ENCODE data around the gene BARX2. TPM values are rescaled to one million over a fixed set of nuclear protein-coding genes. Genes with fewer than 3 reads are reported as not detected.
"Not testable (repeated sequence)": the region's sequence is repeated elsewhere in the genome, so short reads cannot be mapped to it uniquely, and the experiment has no call there.

The BARX2 gene
- 0.22 TPM for polyA plus RNA-seq (2013, experiment 1 of 2)
- polyA plus RNA-seq (2013, experiment 2 of 2), result not detected

DNA sequence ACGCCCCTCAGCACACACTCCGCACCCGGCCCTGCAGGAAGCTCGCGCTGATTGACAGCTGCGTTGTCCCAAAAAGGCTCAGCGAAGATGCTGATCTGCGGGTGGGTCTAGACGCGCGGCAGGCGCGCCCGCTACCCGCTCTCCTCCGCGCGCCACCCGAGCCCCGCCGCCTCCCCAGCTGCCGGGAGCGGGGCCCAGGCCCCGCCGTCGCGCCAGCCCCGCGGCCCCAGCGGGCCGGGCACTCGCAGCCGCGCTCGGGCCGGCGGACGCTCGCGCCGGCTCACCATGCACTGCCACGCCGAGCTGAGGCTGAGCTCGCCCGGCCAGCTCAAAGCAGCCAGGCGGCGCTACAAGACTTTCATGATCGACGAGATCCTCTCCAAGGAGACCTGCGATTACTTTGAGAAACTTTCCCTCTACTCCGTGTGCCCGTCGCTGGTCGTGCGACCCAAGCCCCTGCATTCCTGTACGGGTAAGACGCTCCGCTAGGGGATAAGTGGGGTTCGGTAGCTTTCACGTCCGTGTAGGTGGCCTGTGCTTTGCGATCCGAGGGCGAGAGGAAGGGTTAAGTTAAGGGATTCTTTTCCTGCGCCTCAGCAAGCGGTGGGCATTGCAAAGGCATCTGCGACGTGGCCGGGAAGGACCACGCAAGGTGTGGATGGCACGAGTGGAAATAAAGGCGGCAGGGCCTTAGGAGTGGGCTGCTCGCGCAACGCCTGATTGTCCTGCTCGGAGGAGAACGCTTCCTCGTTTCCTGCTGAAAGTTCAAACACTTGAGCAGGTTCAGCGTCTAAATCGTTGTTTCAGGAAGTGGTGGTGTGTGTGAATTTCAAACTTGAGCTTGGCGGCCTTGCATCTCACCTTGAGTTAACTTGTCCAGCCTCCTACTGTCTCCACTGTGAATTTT, at the start of gene BARX2:
Gene BARX2, plus strand, starts transcription at position 98 of the 907 bp plus-strand sequence. Its CDS starts 188 bp downstream, at position 286.
- Histone ChIP-seq H3K4me3 (ENCODE audit: extremely low read depth, insufficient read depth, low read length, poor library complexity, severe bottlenecking) (peak within 1 kb of the TSS; percentile 36), H3K4me1 (ENCODE audit: control insufficient read depth, insufficient read depth, low read length, poor library complexity, severe bottlenecking) (peaks cover 3% of the 10 kb centered on the region), H3K9me3 (ENCODE audit: control insufficient read depth, low read length) (no peaks in the 10 kb centered on the region), H3K36me3 (ENCODE audit: control insufficient read depth, insufficient read depth, low read length) (no peaks in the 10 kb centered on the region), H3K27ac (ENCODE audit: low read depth, low read length, severe bottlenecking) (no peak within 1 kb of the TSS)
- WGBS, 2 experiments (ENCODE audit: insufficient coverage in 2 of 2), result 0 to 4% methylated on average over 63 to 77 of the region's 81 CpGs

GRCh38 chr11:129326921-129327320, 48.7 kb upstream of the BARX2 start:
- WGBS, 2 experiments (ENCODE audit: insufficient coverage in 2 of 2), result no CpG with 5 or more reads among the region's 2 CpGs
- Histone ChIP-seq H3K4me3 (ENCODE audit: extremely low read depth, insufficient read depth, low read length, poor library complexity, severe bottlenecking) (no peak overlapping the region), H3K36me3 (ENCODE audit: control insufficient read depth, insufficient read depth, low read length) (no peaks in the 10 kb centered on the region), H3K27ac (ENCODE audit: low read depth, low read length, severe bottlenecking) (no peak overlapping the region), H3K4me1 (ENCODE audit: control insufficient read depth, insufficient read depth, low read length, poor library complexity, severe bottlenecking) (peaks cover 3% of the 10 kb centered on the region), H3K9me3 (ENCODE audit: control insufficient read depth, low read length) (peaks cover 4% of the 10 kb centered on the region)

DNA sequence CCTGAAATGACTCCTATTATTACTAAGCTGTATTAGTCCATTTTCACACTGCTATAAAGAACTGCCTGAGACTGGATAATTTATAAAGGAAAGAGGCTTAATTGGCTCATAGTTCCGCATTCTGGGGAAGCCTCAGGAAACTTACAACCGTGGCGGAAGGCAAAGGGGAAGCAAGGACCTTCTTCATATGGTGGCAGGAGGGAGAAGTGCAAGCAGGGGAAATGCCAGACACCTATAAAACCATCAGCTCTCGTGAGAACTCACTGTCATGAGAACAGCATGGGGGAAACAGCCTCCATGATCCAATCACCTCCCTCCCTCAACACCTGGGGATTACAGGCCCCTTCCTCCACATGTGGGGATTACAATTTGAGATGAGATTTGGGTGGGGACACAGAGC, 47.9 kb upstream of the BARX2 start:
- WGBS, 2 experiments (ENCODE audit: insufficient coverage in 2 of 2), result 100% methylated on average over 1 of the region's 4 CpGs; no CpG with 5 or more reads in 1 of the 2 experiments
- H3K9me3 ChIP-seq (ENCODE audit: control insufficient read depth, low read length); H3K27ac ChIP-seq (ENCODE audit: low read depth, low read length, severe bottlenecking); H3K36me3 ChIP-seq (ENCODE audit: control insufficient read depth, insufficient read depth, low read length); H3K4me1 ChIP-seq (ENCODE audit: control insufficient read depth, insufficient read depth, low read length, poor library complexity, severe bottlenecking); H3K4me3 ChIP-seq (ENCODE audit: extremely low read depth, insufficient read depth, low read length, poor library complexity, severe bottlenecking): not testable (repeated sequence)

DNA sequence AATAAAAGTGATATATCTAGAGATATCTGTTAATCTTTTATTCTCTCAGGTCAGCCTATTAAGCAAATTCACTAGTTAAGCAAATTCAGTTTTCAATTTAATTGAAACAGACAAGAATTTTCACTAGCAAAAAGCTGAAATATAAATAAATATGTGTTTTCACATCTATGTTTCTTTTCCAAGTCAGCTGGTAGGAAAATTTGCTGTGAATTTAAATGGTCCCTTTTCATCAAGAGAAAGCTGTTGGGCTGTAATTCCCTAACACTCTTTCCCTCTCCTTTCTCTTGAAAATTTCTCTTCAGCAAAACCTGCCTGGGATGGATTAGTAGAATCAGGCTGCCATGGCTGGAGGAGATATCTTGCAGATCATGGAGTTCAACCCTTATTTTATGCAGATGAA, 46.9 kb upstream of the BARX2 start:
- Histone ChIP-seq H3K4me3 (ENCODE audit: extremely low read depth, insufficient read depth, low read length, poor library complexity, severe bottlenecking) (no peak overlapping the region), H3K9me3 (ENCODE audit: control insufficient read depth, low read length) (peaks cover 4% of the 10 kb centered on the region), H3K27ac (ENCODE audit: low read depth, low read length, severe bottlenecking) (no peak overlapping the region), H3K36me3 (ENCODE audit: control insufficient read depth, insufficient read depth, low read length) (no peaks in the 10 kb centered on the region), H3K4me1 (ENCODE audit: control insufficient read depth, insufficient read depth, low read length, poor library complexity, severe bottlenecking) (peaks cover 3% of the 10 kb centered on the region)

GRCh38 chr11:129331217-129331616, 44.4 kb upstream of the BARX2 start:
- peaks cover 4% of the 10 kb centered on the region for H3K9me3 ChIP-seq (ENCODE audit: control insufficient read depth, low read length)
- WGBS, 2 experiments (ENCODE audit: insufficient coverage in 2 of 2), result 83 to 87% methylated on average over 3 of the region's 5 CpGs
- H3K4me1 ChIP-seq (ENCODE audit: control insufficient read depth, insufficient read depth, low read length, poor library complexity, severe bottlenecking), result no peaks in the 10 kb centered on the region
- H3K27ac ChIP-seq (ENCODE audit: low read depth, low read length, severe bottlenecking), result no peak overlapping the region
- no peaks in the 10 kb centered on the region for H3K36me3 ChIP-seq (ENCODE audit: control insufficient read depth, insufficient read depth, low read length)
- no peak overlapping the region for H3K4me3 ChIP-seq (ENCODE audit: extremely low read depth, insufficient read depth, low read length, poor library complexity, severe bottlenecking)

DNA sequence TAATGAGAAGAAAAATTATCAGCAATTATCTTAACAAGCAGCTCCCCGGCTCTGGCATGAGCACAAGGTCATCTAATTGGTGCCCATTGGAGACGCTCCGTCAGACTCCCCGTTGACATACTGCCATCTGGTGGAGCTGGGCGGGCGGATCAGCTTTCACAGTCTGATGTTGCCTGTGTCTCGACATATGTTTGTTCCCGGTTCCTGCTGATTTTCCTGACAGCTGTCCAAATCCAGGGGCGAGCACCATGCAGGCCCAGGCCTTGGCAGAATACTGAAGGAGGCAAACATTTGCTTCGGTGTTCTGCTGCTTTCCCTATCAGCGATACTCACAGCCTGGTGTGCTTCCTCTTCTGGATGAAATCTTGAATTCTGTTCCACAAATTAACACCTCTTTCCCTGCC, 43.8 kb upstream of the BARX2 start:
- H3K27ac ChIP-seq (ENCODE audit: low read depth, low read length, severe bottlenecking), result no peak overlapping the region
- no peak overlapping the region for H3K4me3 ChIP-seq (ENCODE audit: extremely low read depth, insufficient read depth, low read length, poor library complexity, severe bottlenecking)
- 11 to 13% methylated on average over 11 of the region's 11 CpGs for WGBS, 2 experiments (ENCODE audit: insufficient coverage in 2 of 2)
- peaks cover 4% of the 10 kb centered on the region for H3K9me3 ChIP-seq (ENCODE audit: control insufficient read depth, low read length)
- no peaks in the 10 kb centered on the region for H3K36me3 ChIP-seq (ENCODE audit: control insufficient read depth, insufficient read depth, low read length)
- H3K4me1 ChIP-seq (ENCODE audit: control insufficient read depth, insufficient read depth, low read length, poor library complexity, severe bottlenecking), result no peaks in the 10 kb centered on the region

- Histone ChIP-seq H3K36me3 (ENCODE audit: control insufficient read depth, insufficient read depth, low read length) (no peaks in the 10 kb centered on the region), H3K9me3 (ENCODE audit: control insufficient read depth, low read length) (no peaks in the 10 kb centered on the region), H3K4me3 (ENCODE audit: extremely low read depth, insufficient read depth, low read length, poor library complexity, severe bottlenecking) (no peak overlapping the region), H3K27ac (ENCODE audit: low read depth, low read length, severe bottlenecking) (no peak overlapping the region), H3K4me1 (ENCODE audit: control insufficient read depth, insufficient read depth, low read length, poor library complexity, severe bottlenecking) (no peaks in the 10 kb centered on the region)
These were observed 41.8 kb upstream of the BARX2 start for GRCh38 chr11:129333873-129334272.

DNA sequence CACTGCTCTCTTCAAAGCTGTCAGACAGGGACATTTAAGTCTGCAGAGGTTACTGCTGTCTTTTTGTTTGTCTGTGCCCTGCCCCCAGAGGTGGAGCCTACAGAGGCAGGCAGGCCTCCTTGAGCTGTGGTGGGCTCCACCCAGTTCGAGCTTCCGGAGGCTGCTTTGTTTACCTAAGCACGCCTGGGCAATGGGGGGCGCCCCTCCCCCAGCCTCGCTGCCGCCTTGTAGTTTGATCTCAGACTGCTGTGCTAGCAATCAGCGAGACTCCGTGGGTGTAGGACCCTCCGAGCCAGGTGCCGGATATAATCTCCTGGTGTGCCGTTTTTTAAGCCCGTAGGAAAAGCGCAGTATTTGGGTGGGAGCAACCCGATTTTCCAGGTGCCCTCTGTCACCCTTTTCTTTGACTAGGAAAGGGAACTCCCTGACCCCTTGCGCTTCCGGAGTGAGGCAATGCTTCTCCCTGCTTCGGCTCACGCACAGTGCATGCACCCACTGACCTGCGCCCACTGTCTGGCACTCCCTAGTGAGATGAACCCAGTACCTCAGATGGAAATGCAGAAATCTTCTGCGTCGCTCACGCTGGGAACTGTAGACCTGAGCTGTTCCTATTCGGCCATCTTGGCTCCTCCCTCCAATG, 31.2 kb upstream of the BARX2 start:
- 65 to 66% methylated on average over 22 to 23 of the region's 23 CpGs for WGBS, 2 experiments (ENCODE audit: insufficient coverage in 2 of 2)
- not testable (repeated sequence) for H3K4me1 ChIP-seq (ENCODE audit: control insufficient read depth, insufficient read depth, low read length, poor library complexity, severe bottlenecking); H3K36me3 ChIP-seq (ENCODE audit: control insufficient read depth, insufficient read depth, low read length); H3K27ac ChIP-seq (ENCODE audit: low read depth, low read length, severe bottlenecking); H3K9me3 ChIP-seq (ENCODE audit: control insufficient read depth, low read length); H3K4me3 ChIP-seq (ENCODE audit: extremely low read depth, insufficient read depth, low read length, poor library complexity, severe bottlenecking)

- Histone ChIP-seq H3K9me3 (ENCODE audit: control insufficient read depth, low read length) (no peaks in the 10 kb centered on the region), H3K4me1 (ENCODE audit: control insufficient read depth, insufficient read depth, low read length, poor library complexity, severe bottlenecking) (no peaks in the 10 kb centered on the region), H3K4me3 (ENCODE audit: extremely low read depth, insufficient read depth, low read length, poor library complexity, severe bottlenecking) (no peak overlapping the region), H3K36me3 (ENCODE audit: control insufficient read depth, insufficient read depth, low read length) (no peaks in the 10 kb centered on the region), H3K27ac (ENCODE audit: low read depth, low read length, severe bottlenecking) (no peak overlapping the region)
- no CpG with 5 or more reads among the region's 2 CpGs for WGBS, 2 experiments (ENCODE audit: insufficient coverage in 2 of 2)
These were observed 28.7 kb upstream of the BARX2 start for GRCh38 chr11:129346916-129347315.

GRCh38 chr11:129348813-129349212, 26.8 kb upstream of the BARX2 start:
- Histone ChIP-seq H3K36me3 (ENCODE audit: control insufficient read depth, insufficient read depth, low read length) (no peaks in the 10 kb centered on the region), H3K4me1 (ENCODE audit: control insufficient read depth, insufficient read depth, low read length, poor library complexity, severe bottlenecking) (no peaks in the 10 kb centered on the region), H3K4me3 (ENCODE audit: extremely low read depth, insufficient read depth, low read length, poor library complexity, severe bottlenecking) (no peak overlapping the region), H3K9me3 (ENCODE audit: control insufficient read depth, low read length) (no peaks in the 10 kb centered on the region), H3K27ac (ENCODE audit: low read depth, low read length, severe bottlenecking) (no peak overlapping the region)

DNA sequence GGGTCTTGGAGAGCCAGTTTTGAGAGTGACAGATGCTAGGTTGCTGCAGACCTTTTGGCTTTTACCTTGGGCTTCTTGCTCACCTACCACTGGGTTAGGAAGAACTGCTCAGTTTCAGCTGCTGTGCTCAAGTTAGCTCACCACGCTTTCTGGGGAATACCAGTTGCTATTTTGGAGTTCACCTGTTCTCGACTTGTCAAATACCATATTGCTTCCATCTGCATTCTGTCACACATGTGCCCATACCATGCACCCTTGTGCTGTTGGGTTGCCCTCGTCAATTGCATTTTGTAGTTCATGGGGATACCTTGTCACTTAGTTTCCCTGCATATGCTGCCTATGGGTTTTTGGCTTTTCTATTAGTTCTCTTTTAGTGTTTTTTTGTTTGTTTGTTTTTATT, 23.0 kb upstream of the BARX2 start:
- H3K27ac ChIP-seq (ENCODE audit: low read depth, low read length, severe bottlenecking), result no peak overlapping the region
- H3K9me3 ChIP-seq (ENCODE audit: control insufficient read depth, low read length), result no peaks in the 10 kb centered on the region
- H3K4me3 ChIP-seq (ENCODE audit: extremely low read depth, insufficient read depth, low read length, poor library complexity, severe bottlenecking), result no peak overlapping the region
- WGBS, 2 experiments (ENCODE audit: insufficient coverage in 2 of 2), result 86 to 94% methylated on average over 2 to 3 of the region's 3 CpGs
- no peaks in the 10 kb centered on the region for H3K4me1 ChIP-seq (ENCODE audit: control insufficient read depth, insufficient read depth, low read length, poor library complexity, severe bottlenecking)
- H3K36me3 ChIP-seq (ENCODE audit: control insufficient read depth, insufficient read depth, low read length), result no peaks in the 10 kb centered on the region
